Activated T-cell treated with anti-CD3 and anti-CD28 coated beads, Interleukin-2, amount 50 U/mL, for 4 hours (primary cell): Measurements from ENCODE around the gene MINDY4. TPM values are rescaled to one million over a fixed set of nuclear protein-coding genes. Genes with fewer than 3 reads are reported as not detected.

Experiments used
- ATAC-seq, 2 donors: fragments of 200-7000 bp; cut with Tn5 transposase; one replicate each; pipeline ENCODE4 v1.10.0; 2021
- DNase-seq: peaks from one replicate; pipeline ENCODE4 v3.0.0-alpha.2; 2020
- H3K27me3 Mint-ChIP-seq: one replicate; pipeline ENCODE4 v1.8.0; 2021; ENCODE audit warnings: low read depth, mixed read lengths
- H3K36me3 Mint-ChIP-seq: one replicate; pipeline ENCODE4 v1.8.0; 2022; ENCODE audit warnings: mixed read lengths; ENCODE audit not compliant: insufficient read depth
- H3K4me1 Mint-ChIP-seq: one replicate; pipeline ENCODE4 v1.8.0; 2021; ENCODE audit warnings: low read depth, mixed read lengths
- H3K4me3 Mint-ChIP-seq: one replicate; pipeline ENCODE4 v1.8.0; 2021; ENCODE audit warnings: mild to moderate bottlenecking, moderate library complexity, mixed read lengths
- H3K9me3 Mint-ChIP-seq: one replicate; pipeline ENCODE4 v1.8.0; 2021; ENCODE audit warnings: mixed read lengths
- total RNA-seq, 3 donors: library from RNA; stranded (reverse); gene quantifications; one replicate each; pipeline ENCODE4 v1.2.1, GENCODE V29; 2021

MINDY4 gene
- total RNA-seq, 3 donors from 2014 or later = 1.6 to 2.1 (median 1.7) TPM

DNA sequence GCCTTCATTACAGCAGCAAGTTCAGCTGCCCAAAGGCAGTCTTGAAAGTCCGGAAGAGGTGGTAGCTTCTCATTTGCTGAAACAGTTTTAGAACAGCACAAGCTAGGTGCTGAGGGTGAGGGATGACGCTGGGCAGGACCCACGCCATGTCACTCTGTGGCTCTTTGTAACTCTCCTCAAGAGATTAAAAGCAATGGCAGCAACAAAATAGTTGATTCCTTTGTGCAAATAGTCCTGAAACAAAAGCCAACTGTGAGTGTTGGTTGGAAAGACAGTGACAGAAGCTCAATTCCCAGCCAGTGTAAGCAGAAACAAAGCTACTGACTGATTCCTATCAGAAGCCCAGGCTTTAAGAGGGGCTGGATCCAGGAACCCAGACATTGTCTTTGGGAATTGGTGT, 92.9 kb downstream of the MINDY4 start:
- Mint-ChIP-seq H3K36me3 (no peaks in the 10 kb centered on the region), H3K9me3 (no peaks in the 10 kb centered on the region), H3K4me3 (no peak overlapping the region), H3K4me1 (no peaks in the 10 kb centered on the region), H3K27me3 (no peaks in the 10 kb centered on the region)
- ATAC-seq = no peak
- no peak for DNase-seq

DNA sequence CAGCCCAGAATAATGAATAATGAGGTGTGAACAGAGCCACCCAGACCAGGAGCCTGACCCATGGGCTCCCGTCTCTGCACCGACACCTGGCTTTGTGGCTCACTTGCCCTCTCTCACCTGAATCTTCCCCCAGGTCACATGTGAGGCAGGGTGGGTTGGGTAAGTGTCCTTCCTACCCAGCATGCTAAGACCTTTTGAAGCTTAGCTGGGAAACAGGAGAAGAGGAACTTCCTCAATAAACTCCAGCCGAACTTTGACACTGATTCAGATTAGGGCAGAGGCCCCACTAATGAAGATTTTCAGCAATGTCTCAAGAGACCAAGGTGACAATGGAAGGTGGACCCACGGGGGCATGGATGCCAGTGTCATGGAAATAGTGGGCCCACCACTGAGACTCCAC, 93.9 kb downstream of the MINDY4 start:
- H3K4me1 Mint-ChIP-seq = no peaks in the 10 kb centered on the region

DNA sequence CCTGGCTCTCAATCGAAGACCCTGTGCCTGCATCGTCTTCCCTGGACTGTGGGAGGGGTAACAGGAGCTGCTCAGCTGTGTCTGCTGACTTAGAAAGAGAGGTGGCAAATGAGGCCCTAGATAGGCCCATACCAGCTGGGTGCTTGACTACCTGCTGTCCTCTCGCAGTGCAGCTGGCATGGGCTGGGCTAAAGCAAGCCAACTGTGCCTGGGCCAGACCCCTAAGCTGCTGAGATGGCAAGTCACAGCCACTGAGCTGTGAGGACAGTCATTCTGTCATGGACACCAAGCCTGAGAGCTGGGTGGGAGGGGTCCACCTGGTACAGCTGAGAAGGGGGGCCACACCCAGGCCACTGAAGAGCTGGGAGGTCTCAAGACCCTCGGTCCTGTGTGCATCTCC, 94.6 kb downstream of the MINDY4 start:
- ATAC-seq (no peak), DNase-seq (no peak)
- Mint-ChIP-seq H3K4me1 (no peaks in the 10 kb centered on the region), H3K36me3 (no peaks in the 10 kb centered on the region), H3K9me3 (no peaks in the 10 kb centered on the region), H3K27me3 (no peaks in the 10 kb centered on the region), H3K4me3 (no peak overlapping the region)

More for the DNA sequence above, 93.9 kb downstream of the MINDY4 start:
- DNase-seq = no peak
- H3K27me3 Mint-ChIP-seq = no peaks in the 10 kb centered on the region
- H3K9me3 Mint-ChIP-seq = no peaks in the 10 kb centered on the region
- ATAC-seq = no peak
- no peaks in the 10 kb centered on the region for H3K36me3 Mint-ChIP-seq
- H3K4me3 Mint-ChIP-seq = no peak overlapping the region

DNA sequence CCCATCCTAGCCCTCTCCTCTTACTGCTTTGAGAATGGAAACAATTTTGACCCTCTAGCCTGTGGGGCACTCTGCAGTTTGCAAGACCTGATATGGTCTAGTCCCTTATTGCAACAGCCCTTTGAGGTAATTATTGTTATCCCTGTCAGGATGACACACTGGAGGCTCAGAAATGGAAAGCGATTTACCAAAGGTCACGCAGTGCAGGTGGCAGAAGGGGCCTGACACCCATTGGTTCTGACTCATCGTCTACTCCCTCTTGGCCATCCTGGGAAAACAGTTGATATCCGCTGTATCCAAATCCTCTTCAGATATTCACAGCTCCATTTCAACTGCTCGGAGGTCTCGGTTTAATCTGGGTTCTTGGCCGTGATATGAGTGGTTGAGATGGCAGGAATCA, 95.7 kb downstream of the MINDY4 start:
- H3K36me3 Mint-ChIP-seq = no peaks in the 10 kb centered on the region
- ATAC-seq (no peak), DNase-seq (no peak)
- H3K4me1 Mint-ChIP-seq = no peaks in the 10 kb centered on the region
- no peak overlapping the region for H3K4me3 Mint-ChIP-seq
- H3K9me3 Mint-ChIP-seq = no peaks in the 10 kb centered on the region
- no peaks in the 10 kb centered on the region for H3K27me3 Mint-ChIP-seq

DNA sequence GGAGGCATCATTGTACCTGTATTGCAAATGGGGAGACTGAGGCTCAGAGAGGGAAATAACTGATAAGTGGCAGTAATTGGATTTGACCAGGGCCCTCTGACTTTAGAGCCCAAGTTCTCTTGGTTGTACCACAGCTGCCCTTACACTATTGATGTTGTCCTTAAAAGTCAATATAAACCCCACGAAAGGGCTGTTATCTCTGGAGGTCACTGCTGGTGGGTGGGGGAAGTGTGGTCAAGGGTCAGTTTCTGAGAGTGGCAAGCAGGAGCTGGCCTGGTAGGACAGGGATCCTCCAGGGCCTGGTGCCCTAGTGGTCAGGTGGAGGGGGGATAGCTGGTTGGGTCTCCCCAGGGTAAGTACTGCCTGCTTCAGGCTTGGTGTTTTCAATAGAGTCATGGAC, 96.3 kb downstream of the MINDY4 start:
- H3K4me1 Mint-ChIP-seq = no peaks in the 10 kb centered on the region
- no peaks in the 10 kb centered on the region for H3K27me3 Mint-ChIP-seq
- no peak overlapping the region for H3K4me3 Mint-ChIP-seq
- ATAC-seq (no peak), DNase-seq (no peak)
- H3K9me3 Mint-ChIP-seq = no peaks in the 10 kb centered on the region
- H3K36me3 Mint-ChIP-seq = no peaks in the 10 kb centered on the region

DNA sequence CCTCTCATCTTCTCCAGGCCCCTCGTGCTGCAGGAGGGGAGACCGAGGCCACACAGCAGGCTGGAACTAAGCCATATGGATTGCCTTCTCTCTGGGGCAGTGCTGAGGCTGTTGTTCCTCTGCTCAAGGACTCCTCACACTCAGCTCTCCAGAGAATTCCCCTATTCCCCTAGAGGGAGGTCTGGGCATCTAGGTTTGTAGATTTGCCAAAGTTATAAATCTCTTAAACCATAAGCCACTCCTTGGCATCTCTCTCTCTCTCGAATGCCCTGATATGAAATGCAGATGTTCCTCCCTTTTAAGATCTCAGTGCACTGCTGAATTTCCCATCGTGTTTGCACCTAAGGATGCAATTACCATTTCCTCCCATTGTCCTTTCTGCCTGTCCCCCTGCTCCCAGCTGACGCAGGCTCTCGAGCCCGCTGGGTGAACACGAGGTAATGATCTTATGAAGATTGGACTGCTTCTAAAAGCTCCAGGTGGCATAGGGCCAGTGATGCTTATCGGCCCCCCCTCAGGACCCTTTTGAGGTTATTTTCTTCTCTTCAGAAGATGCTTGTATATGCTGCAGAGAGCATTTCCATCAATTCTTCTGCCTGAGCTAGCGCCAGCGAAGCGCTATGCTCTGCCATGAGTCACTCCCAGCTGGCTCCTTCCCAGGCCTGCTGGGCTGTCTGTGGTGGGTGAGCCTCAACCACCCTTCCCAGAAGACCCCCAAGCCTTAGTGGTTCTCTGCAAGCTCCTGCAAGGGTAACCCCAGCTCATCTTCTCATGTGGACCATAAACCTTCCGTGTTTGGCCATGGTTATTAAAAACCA, 98.8 kb downstream of the MINDY4 start:
- H3K4me3 Mint-ChIP-seq = no peak overlapping the region
- H3K27me3 Mint-ChIP-seq = no peaks in the 10 kb centered on the region
- H3K9me3 Mint-ChIP-seq = no peaks in the 10 kb centered on the region
- DNase-seq = no peak
- H3K4me1 Mint-ChIP-seq = no peaks in the 10 kb centered on the region
- H3K36me3 Mint-ChIP-seq = no peaks in the 10 kb centered on the region
- ATAC-seq = no peak

DNA sequence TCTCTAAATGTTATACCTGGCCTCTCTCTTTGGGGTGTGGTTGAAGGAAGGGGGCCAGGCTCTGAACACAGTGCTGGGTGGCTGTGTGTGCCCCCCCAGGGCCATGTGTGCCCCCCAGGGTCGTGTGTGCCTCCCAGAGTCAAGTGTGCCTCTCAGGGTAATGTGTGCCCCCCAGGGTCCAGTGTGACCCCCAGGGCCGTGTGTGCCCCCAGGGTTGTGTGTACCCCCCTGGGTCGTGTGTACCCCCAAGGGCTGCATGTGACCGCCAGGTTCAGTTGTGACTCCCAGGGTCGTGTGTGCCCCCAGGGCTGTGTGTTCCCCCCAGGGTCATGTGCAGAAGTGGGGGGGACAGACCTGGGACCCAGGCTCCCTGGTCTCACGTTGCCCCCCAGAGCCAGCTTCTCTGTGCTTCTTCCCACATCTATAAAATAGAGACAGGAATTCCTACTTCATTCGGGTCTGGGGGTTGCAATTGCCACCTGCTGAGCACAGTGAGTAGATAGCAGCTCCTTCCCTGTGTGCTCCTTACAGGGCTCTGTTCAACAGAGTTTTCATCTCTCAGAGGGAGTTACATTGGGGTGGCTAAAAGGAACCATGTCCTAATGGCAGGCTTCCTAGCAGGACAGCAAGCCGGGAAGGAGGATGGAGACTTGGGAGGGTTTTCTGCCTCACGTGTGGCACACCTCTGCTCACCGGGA, 99.8 kb downstream of the MINDY4 start:
- Mint-ChIP-seq H3K27me3 (no peaks in the 10 kb centered on the region), H3K4me1 (no peaks in the 10 kb centered on the region), H3K4me3 (no peak overlapping the region), H3K36me3 (no peaks in the 10 kb centered on the region), H3K9me3 (no peaks in the 10 kb centered on the region)
- ATAC-seq = no peak
- DNase-seq = no peak

DNA sequence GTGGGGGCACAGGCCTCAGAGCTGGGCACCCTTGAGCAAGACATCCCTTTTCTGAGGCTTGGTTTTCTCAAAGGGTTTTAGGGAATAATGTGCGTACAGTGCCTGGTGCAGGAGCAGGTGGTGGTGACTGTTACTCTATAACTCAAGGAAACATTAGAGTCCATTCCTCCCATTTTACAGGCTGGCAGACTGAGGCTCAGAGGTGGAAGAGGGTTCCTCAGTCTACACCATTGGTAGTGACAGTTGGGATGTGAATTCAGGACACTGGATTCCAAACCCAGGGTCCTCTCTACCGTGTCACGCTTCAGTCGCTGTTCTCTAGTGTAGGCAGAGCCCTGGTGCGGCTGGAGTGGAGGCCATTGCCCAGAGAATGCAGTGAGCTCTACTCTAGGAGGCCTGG, 100.4 kb downstream of the MINDY4 start:
- DNase-seq (no peak), ATAC-seq (no peak)
- Mint-ChIP-seq H3K36me3 (no peaks in the 10 kb centered on the region), H3K4me3 (no peak overlapping the region), H3K9me3 (no peaks in the 10 kb centered on the region), H3K27me3 (no peaks in the 10 kb centered on the region), H3K4me1 (no peaks in the 10 kb centered on the region)

DNA sequence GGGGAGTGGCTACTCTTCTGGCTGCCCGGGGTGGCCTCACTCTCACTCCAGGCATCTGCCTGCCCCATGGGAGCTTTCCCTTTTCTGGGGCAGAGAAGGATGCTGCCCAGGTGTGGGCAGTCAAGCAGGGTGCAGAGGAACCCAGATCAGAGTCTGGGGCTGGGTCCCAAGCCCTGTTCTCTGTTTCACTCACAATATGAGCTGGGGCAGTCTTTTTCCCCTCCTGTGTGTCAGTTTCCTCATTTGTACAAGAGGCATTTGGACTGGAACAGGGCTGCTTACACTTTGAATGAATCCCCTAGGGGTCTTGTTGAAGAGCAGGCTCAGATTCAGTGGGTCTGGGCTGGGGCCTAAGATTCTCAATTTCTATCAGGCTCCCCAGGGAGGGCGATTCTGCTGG, 102.0 kb downstream of the MINDY4 start:
- no peak for ATAC-seq
- Mint-ChIP-seq H3K36me3 (no peaks in the 10 kb centered on the region), H3K4me1 (no peaks in the 10 kb centered on the region), H3K4me3 (no peak overlapping the region), H3K27me3 (no peaks in the 10 kb centered on the region), H3K9me3 (no peaks in the 10 kb centered on the region)
- no peak for DNase-seq

DNA sequence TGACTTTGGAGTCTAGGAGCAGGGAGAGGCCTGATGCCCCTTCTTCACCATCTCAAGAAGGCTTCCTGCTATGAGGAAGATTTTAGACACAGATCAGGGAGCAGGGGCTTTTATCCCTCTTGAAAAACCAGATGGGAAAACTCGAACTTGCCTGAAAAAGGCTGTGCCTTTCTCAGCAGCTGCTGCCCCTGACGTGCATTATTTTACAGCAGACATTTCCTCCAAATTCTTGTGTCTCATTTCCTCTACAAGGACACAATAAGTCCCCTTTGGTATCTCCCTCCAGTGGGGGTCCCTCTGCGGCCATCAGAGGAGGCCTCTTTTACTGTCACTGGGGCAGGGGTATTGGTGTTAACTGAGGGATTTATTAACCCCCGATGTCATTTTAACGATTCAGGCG, 102.4 kb downstream of the MINDY4 start:
- H3K9me3 Mint-ChIP-seq = no peaks in the 10 kb centered on the region
- H3K27me3 Mint-ChIP-seq = no peaks in the 10 kb centered on the region
- H3K4me1 Mint-ChIP-seq = no peaks in the 10 kb centered on the region
- no peak overlapping the region for H3K4me3 Mint-ChIP-seq
- ATAC-seq = no peak
- H3K36me3 Mint-ChIP-seq = no peaks in the 10 kb centered on the region
- DNase-seq = no peak

DNA sequence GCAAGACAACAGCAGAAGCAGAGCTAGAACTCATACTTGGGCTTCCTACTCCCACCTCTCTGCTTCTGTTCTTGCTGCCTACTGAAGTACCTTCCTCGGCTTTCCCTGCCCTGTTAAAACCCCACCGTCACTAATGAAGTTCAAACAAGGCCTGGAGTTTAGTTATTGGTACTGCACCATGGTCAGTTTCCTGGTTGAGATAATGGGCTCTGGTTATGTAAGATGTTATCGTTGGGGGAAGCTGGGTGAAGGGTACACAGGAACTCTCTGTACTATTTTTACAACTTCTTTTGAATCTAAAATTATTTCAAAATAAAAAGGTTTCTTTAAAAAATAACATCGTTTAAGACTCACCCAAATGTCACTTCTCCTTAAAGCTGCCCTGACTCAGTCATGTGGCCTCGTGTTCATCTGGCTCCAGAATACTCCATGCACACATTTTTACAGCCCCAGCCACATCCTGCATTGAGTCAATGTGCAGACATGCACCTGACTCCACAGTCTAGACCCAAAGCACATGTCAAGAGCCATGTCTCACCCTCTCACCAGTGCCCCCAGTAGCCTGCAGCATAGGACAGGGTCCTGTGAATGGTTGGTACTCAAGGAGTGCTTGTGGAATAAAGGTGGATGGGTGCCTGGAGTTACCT, 103.6 kb downstream of the MINDY4 start:
- no peaks in the 10 kb centered on the region for H3K36me3 Mint-ChIP-seq
- ATAC-seq (no peak), DNase-seq (no peak)
- no peaks in the 10 kb centered on the region for H3K27me3 Mint-ChIP-seq
- H3K4me1 Mint-ChIP-seq = no peaks in the 10 kb centered on the region
- H3K9me3 Mint-ChIP-seq = no peaks in the 10 kb centered on the region
- no peak overlapping the region for H3K4me3 Mint-ChIP-seq

DNA sequence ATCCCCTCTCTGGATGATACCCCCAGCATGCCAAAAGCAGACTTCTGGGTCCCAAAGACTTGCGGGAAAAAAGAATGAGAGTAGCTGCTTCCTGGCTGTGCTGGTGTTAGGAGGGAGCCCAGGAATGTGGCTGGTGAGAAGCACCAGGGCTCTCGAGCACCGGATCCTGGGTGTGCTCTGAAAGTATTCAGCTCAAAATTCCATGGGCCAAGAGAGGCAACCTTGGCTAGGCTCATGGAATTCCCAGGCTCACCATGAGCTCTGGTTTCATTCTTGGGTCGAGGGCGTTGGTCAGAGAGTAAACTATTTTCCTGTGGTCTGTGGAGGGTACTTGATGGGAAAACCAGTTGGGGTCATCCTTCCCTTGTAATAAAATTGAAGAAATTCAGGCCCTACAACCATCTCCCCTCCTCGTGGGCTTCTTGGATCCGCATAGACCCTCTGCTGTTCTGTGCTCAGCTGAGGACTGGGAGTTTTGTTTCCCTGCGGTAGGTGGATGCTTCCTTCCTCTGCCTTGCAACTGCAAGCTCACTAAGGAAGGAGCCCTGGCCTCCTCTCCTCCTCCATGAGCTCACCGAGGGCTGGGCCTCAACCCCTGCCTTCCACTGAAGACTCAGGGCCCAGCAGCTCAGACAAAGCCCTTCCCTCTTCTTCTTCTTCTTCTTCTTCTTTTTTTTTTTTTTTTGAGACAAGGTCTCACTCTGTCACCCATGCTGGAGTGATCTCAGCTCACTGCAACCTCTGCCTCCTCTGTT, 106.0 kb downstream of the MINDY4 start:
- no peak for DNase-seq
- no peak for ATAC-seq
- H3K9me3 Mint-ChIP-seq = no peaks in the 10 kb centered on the region
- no peaks in the 10 kb centered on the region for H3K4me1 Mint-ChIP-seq
- H3K36me3 Mint-ChIP-seq = no peaks in the 10 kb centered on the region
- no peak overlapping the region for H3K4me3 Mint-ChIP-seq
- no peaks in the 10 kb centered on the region for H3K27me3 Mint-ChIP-seq

DNA sequence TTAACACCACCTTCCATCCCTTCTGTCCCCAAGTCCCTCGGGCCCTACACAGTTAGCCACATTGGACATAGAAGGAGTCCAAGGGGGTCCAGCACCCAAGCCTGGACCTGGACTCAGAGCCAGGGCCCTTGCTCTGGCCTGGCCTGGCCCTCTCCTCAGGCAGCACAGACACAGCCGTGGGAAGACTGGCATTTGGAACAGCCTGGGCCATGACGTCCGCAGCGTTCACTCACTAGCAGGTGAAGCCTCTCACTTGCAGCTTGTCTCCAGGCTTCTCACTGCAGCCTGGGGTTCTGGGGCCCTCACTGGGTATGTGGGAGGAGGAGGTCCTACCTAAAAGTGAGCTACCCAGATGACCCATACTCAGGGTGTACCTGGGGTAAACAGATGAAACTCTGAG, 106.8 kb downstream of the MINDY4 start:
- Mint-ChIP-seq H3K4me3 (no peak overlapping the region), H3K27me3 (no peaks in the 10 kb centered on the region), H3K4me1 (no peaks in the 10 kb centered on the region), H3K36me3 (no peaks in the 10 kb centered on the region), H3K9me3 (no peaks in the 10 kb centered on the region)
- no peak for DNase-seq
- ATAC-seq = no peak
